BE2C (cell line): ENCODE data around the gene ZNF213.

Source experiments
- DNase-seq: peaks from one replicate; pipeline ENCODE4 v3.0.0-alpha.2; 2020
- H3K27me3 ChIP-seq: fragments of 250-450 bp; sonication (Bioruptor Pico); 2 replicates; pipeline ENCODE4 v1.5.1; 2020; ENCODE audit warnings: mild to moderate bottlenecking
- H3K36me3 ChIP-seq: fragments of 250-450 bp; sonication (Bioruptor Pico); 2 replicates; pipeline ENCODE4 v1.5.1; 2020; ENCODE audit warnings: mild to moderate bottlenecking
- H3K4me1 ChIP-seq: fragments of 250-450 bp; sonication (Bioruptor Pico); 2 replicates; pipeline ENCODE4 v1.5.1; 2020
- H3K4me3 ChIP-seq: 2 replicates; pipeline ENCODE4 v1.5.1; 2011; ENCODE audit warnings: low read depth, low read length
- H3K9me3 ChIP-seq: fragments of 250-450 bp; sonication (Bioruptor Pico); 2 replicates; pipeline ENCODE4 v1.5.1; 2020
- CTCF ChIP-seq: IDR thresholded peaks from 2 replicates; pipeline ENCODE4 v1.5.1; 2012; ENCODE audit warnings: mild to moderate bottlenecking, low read depth, low read length

Gene ZNF213

GRCh38 chr16:3099395-3099731 lies 35.5 kb upstream of the ZNF213 start:
- no peak for DNase-seq
- H3K4me1 ChIP-seq: peaks cover 3% of the 10 kb centered on the region; the same call in 1 of the 2 replicates
- no peaks in the 10 kb centered on the region for H3K36me3 ChIP-seq
- peaks cover 2% of the 10 kb centered on the region; the same call in 1 of the 2 replicates for H3K27me3 ChIP-seq
- no peaks in the 10 kb centered on the region; the same call in 1 of the 2 replicates for H3K9me3 ChIP-seq
- no peak for TF ChIP-seq CTCF
- no peak overlapping the region for H3K4me3 ChIP-seq

GRCh38 chr16:3099732-3100499 lies 34.9 kb upstream of the ZNF213 start:
- Histone ChIP-seq H3K4me3 (no peak overlapping the region), H3K27me3 (no peaks in the 10 kb centered on the region; the same call in 1 of the 2 replicates), H3K4me1 (peaks cover 3% of the 10 kb centered on the region; the same call in 1 of the 2 replicates), H3K36me3 (no peaks in the 10 kb centered on the region), H3K9me3 (no peaks in the 10 kb centered on the region)
- peak; percentile 96 for DNase-seq
- no peak for TF ChIP-seq CTCF

DNA sequence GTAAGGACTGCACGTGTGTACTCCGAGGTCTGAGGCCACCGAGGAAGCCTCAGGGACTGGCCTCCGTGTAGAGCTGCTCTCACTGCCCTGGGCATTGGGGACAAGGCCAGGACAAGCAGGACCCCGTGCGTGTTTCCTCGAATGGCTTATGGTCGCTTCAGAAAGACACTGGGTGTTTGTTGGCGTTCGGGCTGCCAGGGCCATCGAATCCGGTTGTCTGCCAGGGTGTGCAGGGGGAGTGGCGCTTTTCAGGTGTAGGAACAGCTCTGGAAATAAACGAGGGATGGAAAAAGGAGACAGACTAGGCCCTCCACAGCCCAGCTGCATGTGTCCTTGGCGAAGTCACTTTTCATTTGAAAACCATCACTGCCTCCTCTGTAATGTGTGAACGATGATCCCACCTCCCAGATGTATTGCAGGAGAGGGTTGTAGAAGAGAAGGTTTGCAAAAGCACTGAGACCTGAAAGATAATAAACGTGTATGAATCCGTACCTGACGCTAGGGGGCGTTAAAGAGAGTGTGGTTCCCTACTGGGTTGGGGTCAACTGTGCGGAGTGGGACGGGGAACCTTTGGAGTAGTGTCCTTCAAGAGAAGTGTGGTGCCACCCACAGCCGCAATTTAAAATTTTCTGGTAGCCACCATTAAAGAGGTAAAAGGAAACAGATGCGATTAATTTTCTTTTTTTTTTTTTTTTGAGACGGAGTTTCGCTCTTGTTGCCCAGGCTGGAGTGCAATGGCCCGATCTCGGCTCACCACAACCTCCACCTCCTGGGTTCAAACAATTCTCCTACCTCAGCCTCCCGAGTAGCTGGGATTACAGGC lies 33.6 kb upstream of the ZNF213 start:
- no peaks in the 10 kb centered on the region for H3K9me3 ChIP-seq
- TF ChIP-seq CTCF: peak; percentile 75
- peaks cover 3% of the 10 kb centered on the region; the same call in 1 of the 2 replicates for H3K4me1 ChIP-seq
- no peak overlapping the region for H3K4me3 ChIP-seq
- no peaks in the 10 kb centered on the region for H3K27me3 ChIP-seq
- peak; percentile 46 for DNase-seq
- H3K36me3 ChIP-seq: no peaks in the 10 kb centered on the region

DNA sequence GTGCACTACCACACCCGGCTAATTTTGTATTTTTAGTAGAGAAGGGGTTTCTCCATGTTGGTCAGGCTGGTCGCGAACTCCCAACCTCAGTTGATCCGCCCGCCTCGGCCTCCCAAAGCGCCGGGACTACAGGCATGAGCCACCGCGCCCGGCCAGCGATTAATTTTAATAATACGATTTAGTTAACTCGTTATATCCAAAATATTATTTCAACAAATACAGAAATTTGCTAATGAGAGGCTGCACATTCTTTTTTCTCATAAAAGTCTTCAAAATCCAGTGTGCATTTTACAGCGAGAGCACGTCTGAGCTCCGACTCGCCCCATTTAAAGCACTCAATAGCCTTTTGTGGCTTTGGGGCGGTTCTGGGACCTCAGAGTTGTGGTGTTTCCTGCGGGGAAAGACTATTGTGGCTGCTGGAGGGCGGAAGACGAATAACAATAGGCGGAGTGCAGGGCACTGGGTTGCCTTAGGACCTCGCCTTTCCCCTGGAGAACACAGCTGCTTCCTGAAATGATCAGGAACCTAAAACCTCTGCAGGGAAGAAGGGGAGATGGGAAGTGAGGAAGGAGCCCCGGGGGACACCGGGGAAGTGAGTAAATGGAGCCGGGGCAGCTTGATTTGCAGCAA lies 32.9 kb upstream of the ZNF213 start:
- Histone ChIP-seq H3K36me3 (no peaks in the 10 kb centered on the region), H3K4me3 (no peak overlapping the region), H3K4me1 (peaks cover 3% of the 10 kb centered on the region; the same call in 1 of the 2 replicates), H3K27me3 (no peaks in the 10 kb centered on the region), H3K9me3 (no peaks in the 10 kb centered on the region)
- TF ChIP-seq CTCF: no peak
- no peak for DNase-seq

GRCh38 chr16:3106205-3106928 lies 28.5 kb upstream of the ZNF213 start:
- peak overlapping the region; percentile 79 for H3K4me3 ChIP-seq
- DNase-seq: peak; percentile 95
- no peaks in the 10 kb centered on the region for H3K9me3 ChIP-seq
- H3K36me3 ChIP-seq: no peaks in the 10 kb centered on the region
- H3K27me3 ChIP-seq: no peaks in the 10 kb centered on the region
- no peaks in the 10 kb centered on the region for H3K4me1 ChIP-seq
- TF ChIP-seq CTCF: no peak
